Endothelial cell of umbilical vein (primary cell): ENCODE results near the gene PTPN9. TPM values are rescaled to one million over a fixed set of nuclear protein-coding genes. Genes with fewer than 3 reads are reported as not detected.
A peak's percentile ranks its signal among the peaks of the same experiment; 100 is the strongest.

Source experiments
- BruUV-seq: library from RNA; stranded (reverse); fragments of 400-500 nt; replicated peaks from 2 replicates; lab custom pipeline; 2021; lab: Mats Ljungman, UMichigan
- CTCF ChIA-PET: fragments of 300-600, 350-600 bp; sonication (Branson Sonifier 250); formaldehyde crosslinking; loops from one replicate; lab custom pipeline; 2021; ENCODE audit warnings: antibody characterized with exemption, inconsistent platforms; lab: Charles Lee
- POLR2A ChIA-PET: fragments of 300-600, 350-600 bp; sonication (Branson Sonifier 250); formaldehyde crosslinking; loops from one replicate; lab custom pipeline; 2021; ENCODE audit warnings: antibody characterized with exemption, inconsistent platforms; lab: Charles Lee
- DNase-seq: peaks from one replicate; pipeline ENCODE4 v3.0.0-alpha.2; 2011; ENCODE audit warnings: low read depth, low spot score
- FAIRE-seq: peaks from 2 replicates; lab custom pipeline; 2011; peaks lifted over from hg19 to GRCh38; lab: Jason Lieb, UNC
- H2AFZ ChIP-seq: 2 replicates; pipeline ENCODE4 v1.6.0; 2012; ENCODE audit warnings: low read depth, low read length, control low read depth, inconsistent platforms
- H3K27ac ChIP-seq: 2 replicates; pipeline ENCODE4 v1.5.1; 2011; ENCODE audit warnings: low read depth, mild to moderate bottlenecking, control low read depth, low read length, moderate library complexity; ENCODE audit not compliant: insufficient read depth
- H3K27me3 ChIP-seq, 2 experiments: 2 replicates each; pipeline versions ENCODE4 v1.6.0 to v1.6.1; 2011; ENCODE audit warnings: low read length in 2 of 2, mixed read lengths in 1 of 2; ENCODE audit not compliant: control insufficient read depth in 2 of 2, insufficient read depth in 2 of 2
- H3K36me3 ChIP-seq, 2 experiments: 2 replicates in 1 of 2; 3 replicates in 1 of 2; pipeline ENCODE4 v1.5.1; 2011; ENCODE audit warnings: low read length in 2 of 2, mild to moderate bottlenecking in 1 of 2, moderate library complexity in 1 of 2; ENCODE audit not compliant: control insufficient read depth in 2 of 2, insufficient read depth in 2 of 2; ENCODE audit errors: extremely low read depth in 1 of 2
- H3K4me1 ChIP-seq: 3 replicates; pipeline ENCODE4 v1.5.1; 2011; ENCODE audit warnings: mild to moderate bottlenecking, low read length; ENCODE audit not compliant: control insufficient read depth, insufficient read depth; ENCODE audit errors: extremely low read depth
- H3K4me2 ChIP-seq: 2 replicates; pipeline ENCODE4 v1.6.1; 2011; ENCODE audit warnings: low read length, control low read depth, mixed read lengths; ENCODE audit not compliant: insufficient read depth
- H3K4me3 ChIP-seq, 3 experiments: fragments of 200-600 bp in 1 of 3; sonication (generic), shearing (Covaris generic) in 1 of 3; replicated peaks in 1 of 3; 2 replicates each; pipeline ENCODE4 v1.5.1; 2011 to 2016; ENCODE audit warnings: control low read depth in 3 of 3, low read length in 3 of 3, mild to moderate bottlenecking in 2 of 3, inconsistent platforms in 1 of 3, low read depth in 1 of 3, moderate library complexity in 1 of 3; ENCODE audit not compliant: insufficient read depth in 1 of 3
- H3K79me2 ChIP-seq: 2 replicates; pipeline ENCODE4 v1.6.0; 2012; ENCODE audit warnings: low read length, inconsistent platforms; ENCODE audit not compliant: control insufficient read depth, insufficient read depth
- H3K9ac ChIP-seq: replicated peaks from 2 replicates; pipeline ENCODE3; 2011; ENCODE audit warnings: low read length, control low read depth; ENCODE audit not compliant: insufficient read depth; ENCODE audit errors: extremely low read depth
- H3K9me1 ChIP-seq: replicated peaks from 3 replicates; pipeline ENCODE4 v1.6.0; 2011; ENCODE audit warnings: mild to moderate bottlenecking, low read length; ENCODE audit not compliant: control insufficient read depth, insufficient read depth; ENCODE audit errors: extremely low read depth
- H3K9me3 ChIP-seq: replicated peaks from 2 replicates; pipeline ENCODE4 v1.5.1; 2012; ENCODE audit warnings: low read length, inconsistent platforms; ENCODE audit not compliant: control insufficient read depth, insufficient read depth
- H4K20me1 ChIP-seq: replicated peaks from 2 replicates; pipeline ENCODE3; 2011; ENCODE audit warnings: mild to moderate bottlenecking, low read length; ENCODE audit not compliant: control insufficient read depth, insufficient read depth; ENCODE audit errors: extremely low read depth
- EZH2 ChIP-seq: IDR thresholded peaks from 2 replicates; pipeline ENCODE4 v1.6.1; 2012; ENCODE audit warnings: borderline replicate concordance, low read depth, mild to moderate bottlenecking, moderate library complexity, low read length, inconsistent platforms; ENCODE audit not compliant: severe bottlenecking
- FOS ChIP-seq: IDR thresholded peaks from 2 replicates; pipeline ENCODE4 v1.6.1; 2011; ENCODE audit warnings: mild to moderate bottlenecking, low read length, moderate library complexity, borderline replicate concordance; ENCODE audit not compliant: insufficient read depth
- JUN ChIP-seq: IDR thresholded peaks from 2 replicates; pipeline ENCODE4 v1.6.1; 2011; ENCODE audit warnings: borderline replicate concordance, low read depth; ENCODE audit not compliant: insufficient read length, insufficient read depth
- POLR2A ChIP-seq: IDR thresholded peaks from 2 replicates; pipeline ENCODE4 v1.6.1; 2012; ENCODE audit warnings: low read depth, mild to moderate bottlenecking, control low read depth, low read length
- POLR2AphosphoS5 ChIP-seq: IDR thresholded peaks from 2 replicates; pipeline ENCODE4 v1.6.1; 2012; ENCODE audit warnings: low read depth, mild to moderate bottlenecking, control low read depth, low read length, moderate library complexity; ENCODE audit not compliant: insufficient read depth
- dilution Hi-C: fragments of 300-500 bp; cut with MboI; formaldehyde crosslinking; loops from one replicate; pipeline ENCODE4 v1.15.0; 2019; ENCODE audit warnings: low sequenced_read_pairs; ENCODE audit not compliant: extremely low pct_ligation_motif_present
- intact Hi-C: fragments of 100-400 bp; cut with micrococcal nuclease; formaldehyde crosslinking; loops from one replicate; pipeline ENCODE4 v1.10.0; 2022
- polyA plus RNA-seq, 4 experiments: library from polyadenylated mRNA; depleted of rRNA in 3 of 4; stranded (reverse) in 3 of 4; unstranded in 1 of 4; fragments of >200 nt; gene quantifications; 2 replicates each; pipeline versions ENCODE4 v1.2.1 to v1.2.3, GENCODE V29; 2011 to 2012; ENCODE audit warnings: missing spikeins in 1 of 4
- total RNA-seq: library from RNA; stranded (reverse); gene quantifications from 2 replicates; pipeline ENCODE4 v1.2.3, GENCODE V29; 2021
- TF ChIP-seq, protein P1 (sequence below): IDR thresholded peaks from 2 replicates; pipeline ENCODE4 v1.6.1; 2011; ENCODE audit not compliant: insufficient read depth, insufficient read length
- TF ChIP-seq, protein P2 (sequence below), 2 donors: IDR thresholded peaks; 1 replicate in 1 of 2; 2 replicates in 1 of 2; pipeline ENCODE4 v1.5.1; 2011; ENCODE audit warnings: low read length in 2 of 2, mild to moderate bottlenecking in 2 of 2, moderate library complexity in 2 of 2, control low read depth in 1 of 2, inconsistent platforms in 1 of 2, low read depth in 1 of 2; ENCODE audit not compliant: insufficient read depth in 1 of 2; ENCODE audit errors: extremely low read depth in 1 of 2

The PTPN9 gene
- total and polyA plus RNA-seq, 2 donors (not counting 3 experiments of a cell fraction or from before 2014, with no cell fraction given) = 31.4 to 37.2 TPM

DNA sequence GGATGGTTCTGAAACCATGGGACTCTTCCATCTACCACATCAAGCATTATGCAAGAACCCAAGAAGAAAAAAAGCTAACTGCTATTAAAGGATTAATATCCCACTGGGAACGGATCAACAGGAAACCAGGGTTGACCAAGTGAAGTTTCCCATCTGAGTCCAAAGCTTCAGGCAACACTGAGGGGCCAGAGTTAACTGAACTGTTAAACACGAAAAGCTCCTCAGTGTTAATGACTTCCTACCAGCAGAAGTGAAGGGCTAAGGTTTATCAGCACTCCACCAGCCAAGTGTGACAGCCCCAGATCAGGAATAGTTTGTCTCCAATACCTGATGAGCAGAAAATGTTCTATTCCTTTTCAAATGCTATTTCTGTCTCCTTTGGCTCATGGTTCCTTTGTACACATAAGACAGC, 36.7 kb downstream of the PTPN9 start:
- Histone ChIP-seq H3K27me3 (no peaks in the 10 kb centered on the region), H3K27ac (no peak overlapping the region), H3K4me2 (no peak overlapping the region), H3K9me1 (no peaks in the 10 kb centered on the region), H3K4me1 (no peaks in the 10 kb centered on the region), H4K20me1 (peaks cover 6% of the 10 kb centered on the region), H3K9me3 (no peaks in the 10 kb centered on the region), H3K36me3 (no peaks in the 10 kb centered on the region), H3K79me2 (peaks cover 26% of the 10 kb centered on the region), H3K4me3 (no peak overlapping the region), H3K9ac (no peak overlapping the region), H2AFZ (no peak overlapping the region)
- peak; percentile 43 for DNase-seq
- no peak for FAIRE-seq
- intact Hi-C loops (no loop called here), dilution Hi-C loops (no loop called here)
- CTCF ChIA-PET = interaction anchor here (1.1 to 1.4 kb wide), 2 partner anchors 9 to 37 kb away, joined by 3 read pairs; partner anchors contain the start of gene PTPN9
- POLR2A ChIA-PET = interaction anchor here (1.1 kb wide), 1 partner anchor 293 kb away, joined by 3 read pairs; no protein-coding TSS in a partner anchor
- no peak for TF ChIP-seq EZH2
- TF ChIP-seq FOS = no peak
- TF ChIP-seq JUN = no peak
- TF ChIP-seq, protein P1, sequence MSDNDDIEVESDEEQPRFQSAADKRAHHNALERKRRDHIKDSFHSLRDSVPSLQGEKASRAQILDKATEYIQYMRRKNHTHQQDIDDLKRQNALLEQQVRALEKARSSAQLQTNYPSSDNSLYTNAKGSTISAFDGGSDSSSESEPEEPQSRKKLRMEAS = no peak
- no peak for TF ChIP-seq POLR2AphosphoS5
- TF ChIP-seq, protein P2, sequence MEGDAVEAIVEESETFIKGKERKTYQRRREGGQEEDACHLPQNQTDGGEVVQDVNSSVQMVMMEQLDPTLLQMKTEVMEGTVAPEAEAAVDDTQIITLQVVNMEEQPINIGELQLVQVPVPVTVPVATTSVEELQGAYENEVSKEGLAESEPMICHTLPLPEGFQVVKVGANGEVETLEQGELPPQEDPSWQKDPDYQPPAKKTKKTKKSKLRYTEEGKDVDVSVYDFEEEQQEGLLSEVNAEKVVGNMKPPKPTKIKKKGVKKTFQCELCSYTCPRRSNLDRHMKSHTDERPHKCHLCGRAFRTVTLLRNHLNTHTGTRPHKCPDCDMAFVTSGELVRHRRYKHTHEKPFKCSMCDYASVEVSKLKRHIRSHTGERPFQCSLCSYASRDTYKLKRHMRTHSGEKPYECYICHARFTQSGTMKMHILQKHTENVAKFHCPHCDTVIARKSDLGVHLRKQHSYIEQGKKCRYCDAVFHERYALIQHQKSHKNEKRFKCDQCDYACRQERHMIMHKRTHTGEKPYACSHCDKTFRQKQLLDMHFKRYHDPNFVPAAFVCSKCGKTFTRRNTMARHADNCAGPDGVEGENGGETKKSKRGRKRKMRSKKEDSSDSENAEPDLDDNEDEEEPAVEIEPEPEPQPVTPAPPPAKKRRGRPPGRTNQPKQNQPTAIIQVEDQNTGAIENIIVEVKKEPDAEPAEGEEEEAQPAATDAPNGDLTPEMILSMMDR (IDR thresholded peaks at IDR 0.05; ENCODE audit: extremely low read depth in 1 of 2, insufficient read depth in 1 of 2, low read depth in 1 of 2, low read length in 2 of 2) = no peak
- TF ChIP-seq POLR2A = no peak
- BruUV-seq = no TSS peak
